GM18508 (cell line): ENCODE results near the gene TEX36.
"Not testable (repeated sequence)": the region's sequence is repeated elsewhere in the genome, so short reads cannot be mapped to it uniquely, and the experiment has no call there.

Experiments
- ATAC-seq: cut with Tn5 transposase; IDR thresholded peaks from one replicate; pipeline ENCODE4 v1.9.1; 2021; ENCODE audit warnings: moderate number of reproducible peaks; ENCODE audit not compliant: insufficient read depth, unreplicated experiment

TEX36 gene

DNA sequence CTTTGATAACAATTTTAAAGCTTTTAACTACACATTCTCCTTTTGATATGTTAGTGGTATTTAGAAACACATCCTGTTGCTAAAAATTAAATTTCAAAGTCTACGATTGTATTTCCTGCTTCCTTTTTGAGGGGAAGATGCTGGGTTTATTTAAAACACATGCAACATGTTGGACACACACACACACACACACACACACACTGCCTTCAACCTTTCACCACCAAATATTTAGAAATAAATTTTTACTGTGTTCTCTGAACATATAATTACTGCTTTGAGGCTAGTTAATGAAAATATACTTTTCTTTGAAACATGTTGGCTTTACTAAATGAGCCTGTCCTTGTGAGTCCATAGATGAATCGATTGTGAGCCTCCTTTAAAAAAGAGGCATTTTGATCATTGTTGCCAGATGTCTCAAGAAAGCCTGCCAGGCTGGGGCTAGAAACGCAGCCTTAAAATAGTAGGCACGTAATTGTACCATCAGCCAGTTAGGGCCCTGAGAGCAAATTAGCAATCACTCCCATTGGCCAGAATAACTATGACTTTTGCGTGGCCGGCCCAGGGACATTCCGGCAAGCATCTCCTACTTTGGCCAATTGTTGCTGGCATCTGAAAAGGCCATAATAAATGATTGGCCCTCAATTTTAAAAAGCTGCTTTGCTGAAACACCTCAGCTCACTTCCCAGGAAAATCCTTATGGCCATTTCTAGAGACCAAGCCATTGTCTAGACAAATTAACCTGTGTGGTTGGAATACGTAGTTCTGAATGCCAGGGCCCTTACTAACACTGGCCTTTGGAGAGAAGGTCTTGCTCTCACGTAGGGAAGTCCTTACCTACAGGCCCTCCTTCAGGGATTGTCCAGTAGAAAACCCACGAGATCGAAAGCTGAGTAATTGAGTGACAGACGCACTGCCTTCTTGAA, 9.9 kb upstream of the TEX36 start:
- ATAC-seq: no peak

GRCh38 chr10:125692196-125692595, 9.2 kb upstream of the TEX36 start:
- ATAC-seq: no peak

GRCh38 chr10:125691160-125691981, 8.4 kb upstream of the TEX36 start:
- ATAC-seq: no peak

- no peak for ATAC-seq
Observed at GRCh38 chr10:125689955-125690569, 7.1 kb upstream of the TEX36 start.

- no peak for ATAC-seq
Observed at GRCh38 chr10:125687507-125688185, 4.7 kb upstream of the TEX36 start.

DNA sequence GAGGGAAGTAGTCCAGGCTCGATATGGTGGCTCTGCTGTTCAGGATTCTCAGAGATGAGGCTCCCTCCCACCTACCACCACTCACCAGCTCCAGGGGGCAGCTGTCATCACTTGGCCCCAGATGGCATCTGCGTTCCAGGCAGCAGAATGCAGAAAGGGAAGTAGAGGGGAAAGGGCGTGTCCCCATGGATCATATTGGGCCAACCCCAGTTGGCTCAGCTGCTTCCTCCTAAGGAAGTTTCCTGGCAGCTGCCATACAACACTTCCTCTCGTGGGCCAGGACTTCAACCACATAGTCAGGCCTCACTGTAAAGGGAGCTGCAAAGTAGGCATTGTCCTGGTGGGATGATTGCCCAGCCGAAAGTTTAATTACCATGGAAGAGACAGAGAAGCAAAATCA, 1.6 kb upstream of the TEX36 start:
- no peak for ATAC-seq

DNA sequence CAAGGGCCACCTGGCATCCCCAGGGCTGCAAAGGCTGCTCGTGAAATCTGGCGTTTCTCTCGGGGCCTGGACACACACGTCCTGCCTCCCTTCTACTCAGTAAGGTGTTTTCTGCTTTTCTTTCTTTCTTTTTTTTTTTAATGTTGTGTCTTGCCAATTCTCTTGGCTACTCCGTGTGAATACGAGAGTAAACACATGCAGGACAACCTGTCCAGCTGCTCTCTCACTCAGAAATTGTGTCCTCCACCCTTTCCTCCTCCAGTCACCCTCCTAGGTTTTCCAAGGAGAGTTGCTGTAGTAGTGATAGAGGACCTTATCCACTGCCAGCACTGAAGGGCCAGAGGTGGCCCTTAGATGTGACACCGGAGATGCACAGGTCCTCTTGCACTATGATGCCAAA, 858 bp upstream of the TEX36 start:
- ATAC-seq: no peak

DNA sequence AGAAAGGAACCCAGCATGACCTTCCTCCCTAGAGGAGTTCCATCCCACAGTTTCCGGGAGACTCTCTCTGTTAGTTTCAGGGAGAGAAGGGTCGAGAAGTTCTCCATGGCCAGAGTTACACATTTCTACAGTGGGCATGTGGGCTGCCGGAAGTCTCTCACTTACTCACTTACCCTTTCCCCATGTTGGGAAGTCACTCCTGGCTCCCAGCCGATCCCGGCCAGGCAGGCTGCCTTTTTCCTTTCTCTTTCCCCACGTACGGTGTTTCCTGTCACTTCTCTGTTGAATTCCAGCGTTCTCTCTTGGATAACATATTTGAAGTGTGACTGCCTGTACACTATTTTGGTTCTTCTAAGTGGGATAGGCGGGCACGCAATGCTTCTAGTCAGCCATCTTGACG, 3.5 kb downstream of the TEX36 start:
- no peak for ATAC-seq

DNA sequence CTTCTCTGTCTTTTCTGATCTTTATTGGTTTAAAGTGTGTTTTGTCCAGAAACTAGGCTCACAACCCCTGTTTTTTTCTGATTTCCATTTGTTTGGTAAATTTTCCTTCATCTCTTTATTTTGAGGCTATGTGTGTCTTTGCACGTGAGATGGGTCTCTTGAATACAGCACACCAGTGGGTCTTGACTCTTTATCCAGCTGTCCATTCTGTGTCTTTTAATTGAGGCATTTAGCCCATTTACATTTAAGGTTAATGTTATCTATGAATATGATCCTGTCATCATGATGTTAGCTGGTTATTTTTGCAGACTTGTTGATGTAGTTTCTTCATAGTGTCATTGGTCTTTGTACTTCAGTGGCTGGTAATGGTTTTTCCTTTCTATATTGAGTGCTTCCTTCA, 10.1 kb downstream of the TEX36 start:
- no peak for ATAC-seq

GRCh38 chr10:125662584-125662983, 20.4 kb downstream of the TEX36 start:
- ATAC-seq: no peak

- ATAC-seq: no peak
Observed at GRCh38 chr10:125661941-125662515, 20.9 kb downstream of the TEX36 start.

DNA sequence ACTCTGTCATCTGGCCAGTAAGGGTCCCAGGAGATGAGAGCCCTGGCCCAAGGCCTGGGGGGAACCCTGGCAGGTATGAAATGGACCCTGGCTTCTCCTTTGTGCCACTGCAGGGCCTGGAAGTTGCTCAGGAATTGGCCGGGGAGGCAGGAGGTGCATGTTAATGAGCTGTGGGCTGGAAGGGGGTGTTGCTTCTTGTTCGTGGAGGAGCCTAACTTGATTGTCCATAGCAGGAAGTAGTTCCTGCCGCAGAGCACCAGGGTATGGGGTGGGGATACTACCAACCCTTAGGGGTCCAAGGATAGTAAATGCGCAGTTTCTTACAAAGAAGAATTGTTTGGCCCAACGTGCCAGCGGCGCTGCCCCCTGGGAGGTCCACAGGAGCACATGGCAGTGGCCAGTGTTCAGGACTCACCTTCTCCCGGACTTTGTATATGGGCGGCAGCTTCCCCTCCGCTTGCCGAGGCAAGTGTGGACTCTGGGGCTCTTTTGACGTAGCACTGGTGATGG, 21.5 kb downstream of the TEX36 start:
- no peak for ATAC-seq

GRCh38 chr10:125659071-125659470, 23.9 kb downstream of the TEX36 start:
- ATAC-seq: no peak

GRCh38 chr10:125656523-125656922, 26.4 kb downstream of the TEX36 start:
- ATAC-seq: no peak

GRCh38 chr10:125653113-125653512, 29.9 kb downstream of the TEX36 start:
- not testable (repeated sequence) for ATAC-seq

DNA sequence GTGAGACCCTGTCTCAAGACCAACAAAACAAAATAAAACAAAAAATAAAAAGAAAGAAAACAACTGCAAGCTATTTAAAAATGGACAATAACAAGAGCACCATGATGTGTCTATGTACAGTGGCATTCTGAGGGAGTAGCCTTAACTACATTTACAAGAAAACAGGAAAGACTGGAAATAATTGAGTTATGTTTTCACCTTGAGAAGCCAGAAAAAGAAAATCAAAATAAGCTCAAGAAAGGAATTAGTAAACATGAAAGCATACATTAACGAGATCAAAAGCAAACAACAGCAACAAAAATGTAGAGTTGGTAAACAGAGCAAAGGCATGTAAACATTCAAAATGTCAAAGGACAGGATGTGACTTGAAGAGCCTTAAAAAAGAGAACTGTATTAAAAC, 36.7 kb downstream of the TEX36 start:
- no peak for ATAC-seq

DNA sequence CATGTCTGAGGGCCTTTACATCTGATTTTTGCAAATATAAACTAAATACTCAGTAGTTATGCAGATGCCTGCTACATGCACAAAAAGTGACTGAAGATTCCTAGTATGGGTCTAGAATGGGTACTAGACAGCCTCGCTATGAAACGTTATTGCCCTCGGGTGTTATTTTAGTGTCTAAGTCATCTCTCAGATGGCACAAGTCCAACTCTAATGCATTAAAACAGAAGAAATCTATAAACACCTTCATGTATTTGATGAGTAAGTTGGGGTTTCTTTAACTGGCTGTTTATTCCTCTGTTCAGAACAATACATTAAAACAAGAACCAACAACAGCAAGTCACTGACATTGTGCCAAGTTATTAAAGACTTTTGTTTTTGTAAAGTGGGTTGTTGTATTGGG, 41.6 kb downstream of the TEX36 start:
- ATAC-seq: no peak

DNA sequence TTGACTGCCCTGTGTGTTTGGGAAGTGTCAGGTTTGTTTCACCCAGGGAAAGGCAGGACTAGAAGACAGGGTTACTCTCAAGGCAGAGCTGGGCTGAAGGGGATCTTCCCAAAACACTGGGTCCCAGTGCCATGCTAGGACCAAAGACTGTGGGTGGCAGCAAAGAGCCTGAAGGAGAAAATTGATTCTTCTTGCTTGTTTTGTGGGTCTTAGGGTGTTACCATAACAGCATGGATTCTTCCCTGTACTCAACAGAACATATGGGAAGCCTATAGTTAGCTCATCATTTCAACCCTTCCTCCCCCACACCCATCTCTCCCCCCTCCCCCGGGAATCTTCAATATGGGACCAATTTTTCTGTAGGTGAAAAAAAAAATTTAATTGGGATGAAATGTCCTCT, 42.3 kb downstream of the TEX36 start:
- ATAC-seq: no peak

DNA sequence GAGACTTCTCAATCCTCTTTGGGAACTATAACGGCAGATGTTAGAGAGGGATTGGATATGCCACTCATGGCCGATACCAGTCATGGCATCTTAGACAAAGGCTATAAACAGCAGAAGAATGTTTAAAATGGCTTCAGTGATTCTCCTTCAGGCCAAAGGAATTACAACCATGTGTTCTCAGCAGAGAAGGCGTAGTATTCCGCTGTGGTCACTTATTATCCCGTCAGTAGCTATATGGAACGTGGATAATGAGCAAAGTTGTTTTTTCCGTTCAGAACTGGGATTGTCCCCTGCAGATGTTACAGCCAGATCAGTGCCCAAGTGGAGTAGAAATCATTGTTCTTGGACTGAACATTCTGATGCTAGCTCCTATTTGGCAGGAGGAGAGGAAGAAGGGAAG, 43.1 kb downstream of the TEX36 start:
- ATAC-seq: no peak

DNA sequence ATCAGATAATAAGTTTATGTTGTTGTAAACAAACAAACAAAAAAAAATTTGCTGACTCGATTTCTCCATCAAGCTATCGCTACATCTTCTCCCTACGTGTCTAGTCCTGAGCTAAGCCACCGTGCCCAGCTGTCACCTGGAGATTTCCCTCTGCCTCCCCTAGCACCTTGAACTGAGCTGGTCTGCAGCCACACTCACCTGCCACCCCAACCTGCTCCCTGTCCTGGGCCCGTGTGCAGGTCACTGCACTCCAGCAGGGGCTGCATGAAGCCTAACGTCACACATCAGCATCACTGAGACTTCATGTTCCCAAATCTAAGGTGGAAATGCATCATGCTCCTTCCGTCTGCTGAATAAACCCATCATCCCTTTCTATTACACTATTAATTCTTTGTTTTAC, 44.4 kb downstream of the TEX36 start:
- no peak for ATAC-seq
